GM21723 (cell line): Measurements from ENCODE around the gene NCKAP5.

ENCODE experiments used
- ATAC-seq: cut with Tn5 transposase; IDR thresholded peaks from one replicate; pipeline ENCODE4 v1.9.1; 2021; ENCODE audit warnings: mild to moderate bottlenecking, moderate library complexity; ENCODE audit not compliant: unreplicated experiment

The NCKAP5 gene

GRCh38 chr2:132790207-132790785, 778.0 kb downstream of the NCKAP5 start:
- no peak for ATAC-seq

GRCh38 chr2:132789066-132789465, 779.2 kb downstream of the NCKAP5 start:
- ATAC-seq = no peak

GRCh38 chr2:132788310-132788838, 779.9 kb downstream of the NCKAP5 start:
- ATAC-seq = no peak

GRCh38 chr2:132783883-132784282, 784.4 kb downstream of the NCKAP5 start:
- no peak for ATAC-seq

GRCh38 chr2:132782176-132782783, 786.0 kb downstream of the NCKAP5 start:
- no peak for ATAC-seq

GRCh38 chr2:132780651-132781050, 787.6 kb downstream of the NCKAP5 start:
- ATAC-seq = no peak

GRCh38 chr2:132779206-132779721, 789.0 kb downstream of the NCKAP5 start:
- ATAC-seq = no peak

- ATAC-seq = no peak
Measured at GRCh38 chr2:132776287-132776686, 792.0 kb downstream of the NCKAP5 start.

GRCh38 chr2:132774189-132774588, 794.1 kb downstream of the NCKAP5 start:
- no peak for ATAC-seq

GRCh38 chr2:132773331-132773730, 794.9 kb downstream of the NCKAP5 start:
- no peak for ATAC-seq

- ATAC-seq = no peak
Measured at GRCh38 chr2:132772340-132772739, 795.9 kb downstream of the NCKAP5 start.

GRCh38 chr2:132766573-132766972, 801.7 kb downstream of the NCKAP5 start:
- ATAC-seq = no peak

GRCh38 chr2:132761437-132761836, 806.8 kb downstream of the NCKAP5 start:
- ATAC-seq = no peak

- no peak for ATAC-seq
Measured at GRCh38 chr2:132760971-132761370, 807.3 kb downstream of the NCKAP5 start.

- no peak for ATAC-seq
Measured at GRCh38 chr2:132760405-132760804, 807.9 kb downstream of the NCKAP5 start.

- no peak for ATAC-seq
Measured at GRCh38 chr2:132758995-132759394, 809.3 kb downstream of the NCKAP5 start.

- ATAC-seq = no peak
Measured at GRCh38 chr2:132757676-132758075, 810.6 kb downstream of the NCKAP5 start.

- ATAC-seq = no peak
Measured at GRCh38 chr2:132757002-132757589, 811.2 kb downstream of the NCKAP5 start.

- ATAC-seq = no peak
Measured at GRCh38 chr2:132754867-132755472, 813.3 kb downstream of the NCKAP5 start.

- ATAC-seq = no peak
Measured at GRCh38 chr2:132754392-132754791, 813.9 kb downstream of the NCKAP5 start.

- ATAC-seq = no peak
Measured at GRCh38 chr2:132752421-132753206, 815.6 kb downstream of the NCKAP5 start.
